Stimulated activated CD4-positive, alpha-beta T cell treated with anti-CD3 and anti-CD28 coated beads, Interleukin-15, amount 100 ng/mL, for 48 hours (primary cell): ENCODE data around the gene PIK3C2B.
"Not testable (repeated sequence)": the region's sequence is repeated elsewhere in the genome, so short reads cannot be mapped to it uniquely, and the experiment has no call there.

ENCODE experiments used
- DNase-seq, 2 donors: peaks; one replicate each; pipeline ENCODE4 v3.0.0-alpha.2; 2020; ENCODE audit warnings: low read depth in 2 of 2

PIK3C2B gene, protein sequence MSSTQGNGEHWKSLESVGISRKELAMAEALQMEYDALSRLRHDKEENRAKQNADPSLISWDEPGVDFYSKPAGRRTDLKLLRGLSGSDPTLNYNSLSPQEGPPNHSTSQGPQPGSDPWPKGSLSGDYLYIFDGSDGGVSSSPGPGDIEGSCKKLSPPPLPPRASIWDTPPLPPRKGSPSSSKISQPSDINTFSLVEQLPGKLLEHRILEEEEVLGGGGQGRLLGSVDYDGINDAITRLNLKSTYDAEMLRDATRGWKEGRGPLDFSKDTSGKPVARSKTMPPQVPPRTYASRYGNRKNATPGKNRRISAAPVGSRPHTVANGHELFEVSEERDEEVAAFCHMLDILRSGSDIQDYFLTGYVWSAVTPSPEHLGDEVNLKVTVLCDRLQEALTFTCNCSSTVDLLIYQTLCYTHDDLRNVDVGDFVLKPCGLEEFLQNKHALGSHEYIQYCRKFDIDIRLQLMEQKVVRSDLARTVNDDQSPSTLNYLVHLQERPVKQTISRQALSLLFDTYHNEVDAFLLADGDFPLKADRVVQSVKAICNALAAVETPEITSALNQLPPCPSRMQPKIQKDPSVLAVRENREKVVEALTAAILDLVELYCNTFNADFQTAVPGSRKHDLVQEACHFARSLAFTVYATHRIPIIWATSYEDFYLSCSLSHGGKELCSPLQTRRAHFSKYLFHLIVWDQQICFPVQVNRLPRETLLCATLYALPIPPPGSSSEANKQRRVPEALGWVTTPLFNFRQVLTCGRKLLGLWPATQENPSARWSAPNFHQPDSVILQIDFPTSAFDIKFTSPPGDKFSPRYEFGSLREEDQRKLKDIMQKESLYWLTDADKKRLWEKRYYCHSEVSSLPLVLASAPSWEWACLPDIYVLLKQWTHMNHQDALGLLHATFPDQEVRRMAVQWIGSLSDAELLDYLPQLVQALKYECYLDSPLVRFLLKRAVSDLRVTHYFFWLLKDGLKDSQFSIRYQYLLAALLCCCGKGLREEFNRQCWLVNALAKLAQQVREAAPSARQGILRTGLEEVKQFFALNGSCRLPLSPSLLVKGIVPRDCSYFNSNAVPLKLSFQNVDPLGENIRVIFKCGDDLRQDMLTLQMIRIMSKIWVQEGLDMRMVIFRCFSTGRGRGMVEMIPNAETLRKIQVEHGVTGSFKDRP (N-terminal part only)

DNA sequence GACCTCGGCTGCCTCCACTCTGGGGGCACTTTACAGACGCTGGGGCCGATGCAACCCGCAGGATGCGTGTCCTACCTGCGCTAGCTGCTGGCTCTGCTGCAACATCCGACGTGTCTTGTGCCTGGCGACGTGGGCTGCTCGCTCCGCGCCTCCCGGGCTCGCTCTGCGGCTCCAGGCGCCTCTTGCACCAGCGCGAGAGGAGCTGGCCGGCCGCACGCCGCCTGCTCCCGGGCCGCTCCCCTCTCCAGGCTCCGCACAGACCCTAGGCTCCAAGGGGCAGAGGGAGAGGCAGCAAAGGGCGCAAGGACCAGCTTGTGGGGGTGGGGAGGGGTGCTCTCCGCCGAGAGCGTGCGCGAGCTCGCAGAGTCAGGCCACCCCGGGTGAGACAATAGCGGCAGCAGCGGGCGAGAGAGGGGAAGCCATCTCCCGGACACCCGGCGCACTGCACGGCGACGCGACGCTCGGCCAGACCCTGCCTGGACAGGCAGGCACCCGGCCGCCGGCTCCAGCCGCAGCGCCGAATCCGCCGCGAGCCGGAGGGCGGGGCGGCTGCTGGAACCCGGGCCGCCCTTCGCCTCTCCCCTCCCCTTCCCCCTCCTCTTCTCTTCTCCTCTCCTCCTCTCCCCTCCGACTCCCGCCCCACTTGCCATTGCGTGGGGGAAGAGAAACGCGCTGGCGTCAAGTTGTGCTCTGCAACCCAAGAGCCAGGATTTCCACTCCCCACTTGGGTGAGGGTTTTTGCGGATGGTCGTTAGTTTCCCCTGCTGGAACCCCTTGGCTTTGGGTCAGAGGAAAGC, at the start of gene PIK3C2B:
Gene PIK3C2B, minus strand, starts transcription at position 525 of the 797 bp plus-strand sequence. CDS start 25,003 bp downstream, outside the sequence.
- no peak for DNase-seq

DNA sequence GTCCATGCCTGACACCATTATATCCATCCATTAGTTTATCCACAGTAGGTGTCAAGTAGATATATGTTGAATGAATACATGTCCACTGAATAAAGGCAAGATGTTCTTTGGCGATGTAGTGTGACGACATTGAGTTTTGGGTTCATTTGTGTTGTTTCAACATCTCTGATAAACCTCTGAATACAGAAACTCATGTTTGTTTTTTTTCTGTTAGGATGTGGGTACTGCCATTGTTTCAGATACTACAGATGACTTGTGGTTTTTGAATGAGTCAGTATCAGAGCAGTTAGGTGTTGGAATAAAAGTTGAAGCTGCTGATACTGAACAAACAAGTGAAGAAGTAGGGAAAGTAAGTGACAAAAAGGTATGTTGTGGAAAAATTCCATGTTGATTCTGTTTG, 49.7 kb upstream of the PIK3C2B start:
- DNase-seq = no peak

DNA sequence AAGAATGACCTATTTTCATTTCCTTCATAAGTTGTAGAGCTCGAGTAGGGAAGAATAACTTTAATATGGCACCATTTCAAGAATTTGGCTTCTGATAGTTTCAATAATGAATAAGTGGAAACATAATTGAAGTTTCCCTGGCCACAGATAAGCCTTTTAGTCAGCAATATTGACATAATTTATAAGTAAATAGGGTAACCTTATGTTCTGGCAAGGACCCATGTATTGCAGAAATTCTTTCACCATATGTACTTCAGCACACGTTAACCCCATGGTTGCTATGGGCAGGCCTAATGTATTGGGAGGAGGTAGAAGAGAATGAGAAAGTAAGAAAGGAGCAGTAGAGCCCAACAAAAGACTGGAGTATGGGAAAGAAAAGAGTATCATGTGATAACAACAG, 47.0 kb upstream of the PIK3C2B start:
- DNase-seq = no peak

DNA sequence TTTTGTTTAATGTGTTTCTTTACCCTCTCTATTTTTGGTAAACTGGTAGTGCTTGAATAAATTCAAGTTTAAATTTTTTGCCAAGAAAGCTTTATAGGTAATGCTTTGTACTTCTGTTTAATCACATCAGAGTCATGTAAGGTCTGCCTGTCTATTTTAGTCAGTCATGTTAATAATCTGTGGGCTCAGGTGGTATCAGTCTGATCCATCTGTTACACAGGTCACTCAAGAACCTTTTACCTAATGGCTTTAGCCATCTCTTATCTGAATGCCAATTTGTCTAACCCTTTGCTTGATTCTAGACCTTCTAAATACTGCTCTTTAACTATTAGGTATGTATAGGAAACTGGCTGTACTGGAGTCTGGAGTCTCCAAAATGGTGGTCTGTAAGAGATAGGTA, 38.2 kb upstream of the PIK3C2B start:
- DNase-seq = no peak

DNA sequence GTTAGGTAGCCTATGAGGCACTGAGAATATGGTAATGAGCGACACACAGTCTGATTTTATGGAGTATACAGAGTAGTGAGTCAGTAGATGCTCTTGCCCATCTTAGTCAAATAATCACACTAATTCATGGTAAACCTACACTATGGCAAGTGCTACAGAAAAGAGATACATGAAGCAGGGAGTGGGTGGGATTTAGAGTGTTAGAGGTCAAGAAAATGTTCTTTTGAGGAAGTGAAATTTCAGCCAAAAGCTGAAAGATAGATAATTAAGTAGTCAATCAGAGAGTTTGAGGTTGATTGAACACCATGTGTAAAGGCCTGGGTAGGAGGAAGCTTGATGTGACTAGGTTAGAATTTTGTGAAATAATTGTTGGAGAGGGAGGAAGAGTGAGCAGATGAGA, 36.3 kb upstream of the PIK3C2B start:
- DNase-seq = no peak

DNA sequence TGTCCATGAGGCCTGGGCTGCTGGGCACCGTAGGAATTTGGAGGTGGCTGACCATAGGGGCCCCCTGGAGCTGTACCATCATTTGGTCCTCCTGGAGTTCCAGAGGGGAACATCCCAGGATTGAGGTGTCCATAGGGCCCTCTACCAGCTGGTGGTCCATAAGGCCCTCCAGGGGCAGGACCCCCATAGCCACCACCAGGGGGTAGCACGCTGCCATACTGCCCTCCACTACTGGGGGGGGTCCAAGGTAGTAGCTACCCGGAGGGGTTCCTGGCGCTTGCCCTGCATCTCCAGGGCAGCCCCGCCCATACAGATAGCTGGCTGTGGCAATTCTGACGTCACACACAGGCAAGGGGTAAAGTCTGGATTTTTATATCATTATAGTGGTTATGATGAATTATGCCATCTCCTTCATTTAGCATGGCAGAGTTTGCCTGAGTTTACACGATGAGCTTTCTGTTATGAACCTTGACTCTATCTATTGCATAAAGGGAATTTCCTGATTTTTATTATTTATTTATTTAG, 34.8 kb upstream of the PIK3C2B start:
- DNase-seq = no peak

DNA sequence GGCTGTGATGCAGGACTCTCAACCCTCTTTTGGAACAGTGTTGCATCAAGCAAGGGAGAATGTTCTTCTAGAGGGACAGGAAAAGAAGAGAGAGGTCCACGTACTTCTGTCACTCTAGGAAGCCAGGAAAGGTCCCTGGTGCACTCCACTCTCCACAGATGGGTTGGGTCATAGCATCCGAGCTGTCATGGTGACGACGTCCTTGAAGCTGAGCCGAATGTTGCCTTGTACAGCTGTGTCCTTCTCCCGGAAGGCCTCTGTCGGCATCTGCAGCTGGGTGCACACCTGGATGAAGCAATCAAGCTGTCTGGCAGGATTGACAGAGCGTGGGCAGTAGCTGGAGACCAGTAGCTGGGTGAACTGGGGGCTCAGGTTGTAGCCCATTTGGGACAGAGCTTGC, 34.1 kb upstream of the PIK3C2B start:
- DNase-seq = no peak

DNA sequence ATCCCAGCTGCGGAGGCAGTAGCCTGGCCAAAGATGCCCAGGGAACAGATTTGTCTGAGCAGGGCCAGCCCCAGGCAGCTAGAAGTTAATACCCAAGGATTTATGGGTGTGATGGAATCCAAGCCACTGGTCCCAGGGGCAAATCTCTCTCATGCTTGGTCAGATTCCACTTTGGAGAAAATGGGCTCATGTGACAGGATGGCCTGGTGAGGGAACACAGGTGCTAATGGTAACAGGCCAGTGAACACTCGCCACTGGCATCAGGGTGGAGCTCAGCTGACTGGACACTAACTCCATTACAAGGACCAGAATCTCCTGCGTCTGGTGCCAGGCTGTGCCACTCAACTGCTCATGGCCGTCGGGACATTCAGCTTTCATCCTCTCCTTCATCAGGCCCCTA, 33.6 kb upstream of the PIK3C2B start:
- DNase-seq = no peak

DNA sequence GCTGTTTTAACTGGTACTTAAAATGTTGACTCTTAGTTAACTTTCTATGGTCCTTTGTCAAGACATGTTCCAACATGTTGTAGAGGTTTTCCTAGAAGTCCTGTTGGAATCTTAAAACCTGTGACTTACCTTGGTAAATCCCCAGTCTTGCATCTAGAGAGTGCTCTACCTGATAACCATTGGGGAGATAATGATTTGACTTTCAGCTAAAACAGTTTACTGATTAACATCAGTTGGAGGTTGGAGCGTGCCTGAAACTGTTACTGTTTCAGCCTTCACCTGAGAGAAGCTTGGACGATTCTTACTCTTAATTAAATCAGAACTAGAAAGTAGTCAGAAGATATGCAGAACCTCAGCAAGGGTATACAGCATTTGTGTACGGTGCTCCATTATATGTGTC, 30.4 kb upstream of the PIK3C2B start:
- no peak for DNase-seq

DNA sequence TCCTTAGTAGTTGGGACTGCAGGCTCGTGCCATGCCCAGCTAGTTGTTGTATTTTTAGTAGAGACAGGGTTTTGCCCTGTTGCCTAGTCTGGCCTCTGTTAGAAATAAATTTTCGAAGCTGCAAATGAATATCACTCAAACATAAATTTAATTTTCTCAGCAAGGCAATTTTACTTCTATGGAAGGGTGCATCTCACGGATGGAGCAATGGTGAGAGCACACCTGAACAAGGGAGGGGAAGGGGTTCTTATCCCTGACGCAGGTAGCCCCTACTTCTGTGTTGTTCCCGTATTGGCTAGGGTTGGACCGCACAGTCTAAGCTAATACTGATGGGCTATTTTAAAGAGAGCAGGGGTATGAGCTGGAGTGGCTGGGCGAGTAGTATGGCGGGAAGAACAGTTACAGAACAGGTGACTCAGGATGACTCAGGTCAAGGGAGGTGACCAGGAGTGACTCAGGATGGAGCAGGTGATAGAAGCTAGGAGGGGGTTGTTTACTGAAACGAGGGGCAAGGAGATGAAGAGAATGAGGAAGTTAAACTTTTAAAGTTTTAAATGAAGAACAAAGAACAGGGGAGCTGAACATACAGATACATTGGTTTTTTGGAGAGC, 29.1 kb upstream of the PIK3C2B start:
- no peak for DNase-seq

DNA sequence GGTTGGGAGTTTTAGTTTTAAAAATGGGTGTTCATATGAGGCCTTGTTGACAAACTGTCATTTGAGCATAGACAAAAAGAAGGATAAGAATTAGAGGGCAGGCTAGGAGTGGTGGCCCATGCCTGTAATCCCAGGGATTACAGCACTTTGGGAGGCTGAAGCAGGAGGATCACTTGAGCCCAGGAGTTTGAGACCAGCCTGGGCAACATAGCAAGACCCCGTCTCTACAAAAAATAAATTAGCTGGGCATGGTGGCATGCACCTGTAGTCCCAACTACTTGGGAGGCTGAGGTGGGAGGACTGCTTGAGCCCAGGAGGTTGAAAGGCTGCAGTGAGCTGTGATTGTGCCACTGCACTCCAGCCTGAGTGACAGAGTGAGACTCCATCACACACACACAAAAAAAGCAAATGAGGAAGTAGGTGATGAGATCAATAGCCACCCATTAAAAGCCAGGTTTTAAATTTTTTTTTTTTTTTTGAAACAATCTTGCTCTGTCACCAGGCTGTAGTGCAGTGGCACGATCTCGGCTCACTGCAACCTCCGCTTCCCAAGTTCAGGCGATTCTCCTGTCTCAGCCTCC, 27.4 kb upstream of the PIK3C2B start:
- not testable (repeated sequence) for DNase-seq

DNA sequence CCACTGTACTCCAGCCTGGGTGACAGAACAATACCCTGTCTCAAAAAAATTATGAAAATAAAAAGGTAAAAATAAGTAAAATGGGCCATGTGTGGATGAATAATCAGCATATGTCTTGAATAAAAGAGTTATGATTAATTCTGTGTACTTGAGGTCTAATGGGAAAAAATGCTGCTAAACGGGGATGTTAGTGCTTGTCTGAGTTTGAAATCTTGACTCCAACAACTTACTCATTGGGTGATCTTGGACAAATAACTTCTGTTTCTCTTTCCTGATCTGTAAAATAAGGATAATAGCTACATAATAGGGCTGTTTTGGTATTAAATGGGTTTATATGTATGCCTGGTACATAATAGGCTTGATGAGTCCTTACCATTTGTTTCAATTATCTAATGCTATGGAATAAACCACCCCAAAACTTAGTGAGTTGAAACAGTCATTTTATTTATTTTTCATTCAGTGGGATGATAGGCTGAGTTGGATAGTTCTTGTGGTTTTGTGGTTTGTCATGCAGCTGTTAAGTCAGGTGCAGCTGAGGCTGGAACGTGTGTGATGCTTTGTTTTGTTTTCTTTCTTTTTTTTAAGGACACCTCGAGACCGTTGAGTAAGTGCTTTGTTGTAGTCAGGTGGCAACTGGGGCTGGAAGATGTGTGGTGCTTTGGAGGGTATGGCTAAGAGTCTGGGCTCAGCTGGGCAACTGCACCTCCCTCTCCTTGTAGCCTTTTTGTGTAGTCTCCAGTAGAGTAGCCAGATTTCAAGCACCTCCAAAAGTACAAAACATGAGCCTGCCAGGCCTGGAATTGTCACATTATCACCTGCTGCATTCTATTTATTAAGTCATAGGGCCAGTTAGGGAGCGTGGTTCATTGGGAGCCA, 26.5 kb upstream of the PIK3C2B start:
- no peak for DNase-seq

DNA sequence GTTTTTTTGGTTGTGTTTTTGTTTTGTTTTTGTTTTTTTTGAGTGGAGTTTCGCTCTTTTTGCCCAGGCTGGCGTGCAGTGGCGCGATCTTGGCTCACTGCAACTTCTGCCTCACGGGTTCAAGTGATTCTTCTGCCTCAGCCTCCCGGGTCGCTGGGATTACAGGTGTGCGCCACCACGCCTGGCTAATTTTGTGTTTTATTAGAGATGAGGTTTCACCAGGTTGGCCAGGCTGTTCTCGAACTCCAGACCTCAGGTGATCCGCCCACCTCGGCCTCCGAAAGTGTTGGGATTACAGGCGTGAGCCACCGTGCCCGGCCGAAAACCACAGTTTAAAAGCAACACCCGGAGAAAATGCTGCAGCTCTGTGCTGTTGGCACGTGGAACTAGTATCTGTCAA, 22.8 kb upstream of the PIK3C2B start:
- not testable (repeated sequence) for DNase-seq

DNA sequence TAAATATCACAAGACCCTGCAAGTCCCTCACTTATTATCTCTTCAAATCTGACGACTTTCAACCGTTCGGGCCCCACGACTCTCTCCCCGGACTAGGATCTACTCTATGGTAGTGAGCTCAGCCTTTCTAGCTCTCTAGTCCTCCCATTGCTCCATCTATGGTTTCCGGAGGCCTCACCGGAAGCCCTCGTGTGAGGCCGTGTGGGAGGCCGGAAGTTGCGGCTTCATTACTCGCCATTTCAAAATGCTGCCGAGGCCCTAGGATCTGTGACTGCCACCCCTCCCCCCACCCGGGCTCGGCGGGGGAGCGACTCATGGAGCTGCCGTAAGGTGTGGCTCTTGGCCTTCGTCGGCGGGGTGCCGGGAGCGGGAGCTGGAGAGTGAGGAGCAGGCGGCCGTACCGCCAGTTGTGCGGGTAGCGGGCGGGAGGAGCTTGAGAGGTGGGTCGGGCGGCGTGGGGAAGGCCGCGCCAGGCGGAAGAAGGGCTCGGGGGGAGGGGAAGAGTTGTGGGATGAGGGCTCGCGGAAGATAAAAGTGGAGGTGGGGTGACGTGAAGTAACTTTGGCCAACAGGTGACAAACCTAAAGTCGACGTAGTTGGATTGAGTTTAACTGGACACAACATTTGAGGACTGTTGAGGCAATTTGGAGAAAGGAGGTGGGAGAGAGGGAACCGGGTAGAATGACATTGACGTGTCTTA, 21.7 kb upstream of the PIK3C2B start, which contains the start of gene MDM4:
Gene MDM4, plus strand, starts transcription at position 227 of the 700 bp plus-strand sequence. CDS start 9,113 bp downstream, outside the sequence.
- DNase-seq = peak; percentile 94

DNA sequence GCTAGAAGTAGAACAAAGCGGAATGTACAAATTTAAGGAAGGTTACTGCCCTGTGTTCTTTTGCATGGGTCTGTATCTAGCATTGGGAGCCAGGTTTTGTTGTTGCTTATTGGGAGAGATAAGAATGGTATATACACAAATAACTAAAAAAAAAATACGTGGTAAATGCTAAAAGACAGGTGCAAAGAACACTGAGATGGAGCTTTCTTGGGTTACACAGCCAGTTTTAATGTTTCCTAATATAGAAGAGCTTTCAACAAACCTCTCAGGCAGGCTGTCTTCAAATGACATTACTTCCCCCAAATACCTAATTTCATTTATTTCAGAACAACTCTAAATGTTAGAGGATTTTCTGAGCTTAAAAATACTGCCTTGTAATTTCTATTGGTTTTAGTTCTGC, 20.2 kb upstream of the PIK3C2B start:
- no peak for DNase-seq

DNA sequence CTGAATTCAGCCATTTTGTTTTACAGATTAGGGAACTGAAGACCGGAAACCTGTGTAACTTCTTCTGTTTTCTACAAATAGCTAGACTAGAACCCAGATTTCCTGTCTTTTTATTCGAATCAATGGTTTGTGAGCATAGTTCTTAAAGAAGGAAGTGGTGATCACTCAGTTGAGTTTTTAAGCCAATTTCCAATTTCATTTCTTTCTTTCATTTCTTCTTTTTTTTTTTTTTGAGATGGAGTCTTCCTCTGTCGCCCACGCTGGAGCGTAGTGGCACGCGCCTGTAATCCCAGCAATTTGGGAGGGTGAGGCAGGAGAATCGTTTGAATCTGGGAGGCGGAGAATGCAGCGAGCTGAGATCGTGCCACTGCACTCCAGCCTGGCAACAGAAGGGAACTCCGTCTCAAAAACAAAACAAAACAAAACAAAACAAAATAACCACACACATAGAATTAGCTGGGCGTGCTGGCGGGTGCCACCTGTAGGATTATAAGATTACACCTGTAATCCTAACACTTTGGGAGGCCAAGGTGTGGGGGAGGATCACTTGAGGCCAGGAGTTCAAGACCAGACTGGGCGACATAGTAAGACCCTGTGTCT, 18.6 kb upstream of the PIK3C2B start:
- DNase-seq = no peak

DNA sequence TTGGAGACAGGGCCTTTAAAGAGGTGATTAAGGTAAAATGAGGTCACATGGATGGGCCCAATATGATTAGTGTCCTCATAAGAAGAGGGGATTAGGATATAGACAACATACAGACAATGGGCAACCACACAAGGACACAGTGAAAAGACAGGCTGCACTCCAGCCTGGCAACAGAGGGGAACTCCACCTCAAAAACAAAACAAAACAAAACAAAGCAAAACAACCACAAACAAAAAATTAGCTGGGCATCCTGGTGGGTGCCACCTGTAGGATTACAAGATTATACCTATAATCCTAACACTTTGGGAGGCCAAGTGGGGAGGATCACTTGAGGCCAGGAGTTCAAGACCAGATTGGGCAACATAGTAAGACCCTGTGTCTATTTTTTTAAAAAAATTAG, 16.8 kb upstream of the PIK3C2B start:
- no peak for DNase-seq

DNA sequence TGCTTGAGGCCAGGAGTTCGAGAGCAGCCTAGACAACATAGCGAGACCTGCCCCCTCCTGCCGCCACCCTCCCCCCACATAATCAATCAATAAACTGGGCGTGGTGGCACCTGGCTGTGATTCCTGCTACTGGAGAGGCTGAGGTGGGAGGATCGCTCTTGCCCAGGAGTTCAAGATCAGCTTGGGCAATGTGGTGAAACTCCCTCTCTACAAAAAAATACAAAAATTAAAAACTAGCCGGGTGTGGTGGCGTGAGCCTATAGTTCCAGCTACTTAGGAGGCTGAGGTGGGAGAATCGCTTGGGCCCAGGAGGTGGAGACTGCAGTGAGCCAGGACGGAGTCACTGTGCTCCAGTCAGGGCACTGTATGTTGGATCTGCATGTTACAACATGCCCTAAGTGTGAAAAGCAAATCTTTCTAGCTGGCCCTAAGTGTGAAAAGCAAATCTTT, 14.6 kb upstream of the PIK3C2B start:
- DNase-seq = no peak
